Measurements from ENCODE around the gene ABCG4.
A peak's percentile ranks its signal among the peaks of the same experiment; 100 is the strongest.

ABCG4 gene

DNA sequence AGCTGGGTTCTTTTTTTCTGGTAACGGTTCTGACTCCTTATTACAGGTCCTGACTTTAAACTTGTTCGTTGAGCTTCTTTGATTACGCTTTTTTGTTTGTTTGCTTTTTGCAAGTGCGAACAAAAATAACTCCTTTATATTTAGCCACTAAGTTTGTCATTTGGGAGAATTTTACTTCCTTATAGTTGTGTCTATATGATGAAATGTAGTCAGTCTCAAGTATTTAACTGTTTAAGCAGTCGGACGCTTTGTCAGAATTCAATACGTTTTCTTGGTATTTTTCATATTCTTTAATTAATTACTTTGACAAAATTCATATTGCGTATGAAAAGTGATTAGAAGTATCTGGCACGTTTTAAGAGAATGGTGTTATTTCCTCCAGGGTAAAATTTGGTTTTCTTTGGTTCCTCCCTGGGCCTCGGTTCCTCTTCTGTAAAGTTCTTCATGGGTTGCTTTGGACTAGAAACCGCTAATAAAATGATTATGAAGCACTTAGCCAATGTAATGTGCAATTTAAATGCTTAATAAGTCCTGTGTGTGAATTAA lies 58.6 kb downstream of the ABCG4 start:
- H3K4me3 ChIP-seq (ENCODE audit: low read length), result peak overlapping the region; percentile 96
- no peak for TF ChIP-seq ZNF274 (IDR thresholded peaks at IDR 0.05; ENCODE audit: low read depth, low read length)

DNA sequence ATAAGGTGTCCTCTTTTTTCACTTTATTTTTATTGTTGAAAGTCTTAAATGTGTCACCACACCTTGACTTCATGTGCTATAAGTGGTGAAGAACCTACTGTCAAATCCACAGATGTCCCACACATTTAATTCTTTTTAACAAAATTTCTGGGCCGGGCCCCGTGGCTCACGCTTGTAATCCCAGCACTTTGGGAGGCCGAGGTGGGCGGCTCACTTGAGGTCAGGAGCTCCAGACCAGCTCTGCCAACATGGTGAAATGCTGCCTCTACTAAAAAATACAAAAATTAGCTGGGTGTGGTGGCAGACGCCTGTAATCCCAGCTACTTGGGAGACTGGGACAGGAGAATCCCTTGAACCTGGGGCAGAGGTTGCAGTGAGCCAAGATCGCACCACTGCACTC lies 60.3 kb downstream of the ABCG4 start:
- H3K4me3 ChIP-seq (ENCODE audit: low read length), result no peak overlapping the region
- no peak for TF ChIP-seq ZNF274 (IDR thresholded peaks at IDR 0.05; ENCODE audit: low read depth, low read length)

DNA sequence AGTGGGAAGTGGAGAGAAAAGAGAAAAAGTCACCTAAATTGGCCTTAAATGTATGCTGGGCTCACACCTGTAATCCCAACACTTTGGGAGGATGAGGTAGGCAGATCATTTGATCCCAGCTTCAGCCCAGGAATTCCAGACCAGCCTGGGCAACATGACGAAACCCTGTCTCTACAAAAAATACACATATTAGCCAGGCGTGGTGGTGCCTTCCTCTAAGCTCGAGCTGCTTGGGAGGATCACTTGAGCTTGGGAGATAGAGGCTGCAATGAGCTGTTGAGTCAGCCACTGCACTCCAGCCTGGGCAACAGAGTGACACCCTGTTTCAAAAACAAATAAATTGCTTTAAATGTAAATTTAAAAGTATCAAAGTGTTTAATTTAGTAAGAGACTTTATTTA lies 61.2 kb downstream of the ABCG4 start:
- TF ChIP-seq ZNF274 (IDR thresholded peaks at IDR 0.05; ENCODE audit: low read depth, low read length), result no peak
- no peak overlapping the region for H3K4me3 ChIP-seq (ENCODE audit: low read length)
